ENCODE data around the gene FXYD7. TPM values are rescaled to one million over a fixed set of nuclear protein-coding genes. Genes with fewer than 3 reads are reported as not detected.

The FXYD7 gene
- total and polyA plus RNA-seq, 2 of the 13 experiments (the other 11 are each of a cell fraction or from before 2014, with no cell fraction given), result 0.55 TPM; not detected in 1

DNA sequence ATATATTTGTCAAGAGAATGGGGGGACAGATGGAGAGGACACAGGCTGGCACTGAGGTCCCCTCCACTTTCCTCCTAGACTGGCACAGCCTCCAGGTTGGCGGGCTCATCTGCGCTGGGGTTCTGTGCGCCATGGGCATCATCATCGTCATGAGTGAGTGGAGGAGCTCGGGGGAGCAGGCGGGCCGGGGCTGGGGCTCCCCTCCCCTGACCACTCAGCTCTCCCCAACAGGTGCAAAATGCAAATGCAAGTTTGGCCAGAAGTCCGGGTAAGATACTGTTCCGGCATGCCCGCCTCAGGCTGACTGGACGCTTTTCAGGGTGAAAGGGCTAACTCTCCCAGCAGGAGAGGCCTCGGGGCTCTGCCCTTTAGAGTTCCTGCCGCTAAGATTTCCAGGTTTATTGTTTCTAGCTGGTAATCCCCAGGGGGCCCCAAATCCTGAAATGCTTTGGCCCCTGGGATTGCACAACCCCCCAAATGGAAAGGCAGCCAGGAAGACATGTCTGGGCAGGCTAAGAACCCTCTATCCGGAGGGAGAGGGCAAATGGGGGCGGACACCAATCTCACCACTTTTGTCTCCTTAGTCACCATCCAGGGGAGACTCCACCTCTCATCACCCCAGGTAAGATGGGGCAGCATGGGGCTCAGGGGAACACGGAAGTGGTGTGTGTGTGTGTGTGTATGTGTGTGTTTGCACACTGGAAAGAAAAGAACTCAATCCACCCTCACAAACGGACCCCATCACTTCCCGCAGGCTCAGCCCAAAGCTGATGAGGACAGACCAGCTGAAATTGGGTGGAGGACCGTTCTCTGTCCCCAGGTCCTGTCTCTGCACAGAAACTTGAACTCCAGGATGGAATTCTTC, 20.1 kb upstream of the FXYD7 start:
- H3K4me3 ChIP-seq (replicated peaks in 1 of 3; ENCODE audit: insufficient read depth in 1 of 3, low read depth in 2 of 3, low read length in 3 of 3), result no peak overlapping the region
- in situ Hi-C loops (cut with HindIII; ENCODE audit: extremely low pct_ligation_motif_present, low pct_unique_long_range_greater_than_20kb), result no loop called here
- H3K9me3 ChIP-seq (ENCODE audit: low read length), result no peaks in the 10 kb centered on the region
- no peak for ATAC-seq
- FAIRE-seq, result no peak
- no peaks in the 10 kb centered on the region for H4K20me1 ChIP-seq (ENCODE audit: insufficient read depth, low read length)
- intact Hi-C loops (cut with micrococcal nuclease; ENCODE audit: unreplicated experiment), result no loop called here
- no peak overlapping the region for H3K27ac ChIP-seq (ENCODE audit: extremely low read length, insufficient read depth, low read length)
- no peaks in the 10 kb centered on the region for H3K36me3 ChIP-seq (replicated peaks in 1 of 2; ENCODE audit: control insufficient read depth in 1 of 2, insufficient read depth in 2 of 2, low read length in 2 of 2)
- H3K27me3 ChIP-seq (ENCODE audit: control insufficient read depth in 1 of 2, insufficient read depth in 2 of 2, low read length in 2 of 2), result no peaks in the 10 kb centered on the region
- H3K4me1 ChIP-seq (ENCODE audit: insufficient read depth, low read length), result peaks cover 88% of the 10 kb centered on the region
- no peak for DNase-seq (ENCODE audit: low spot score)
- BruUV-seq (replicated peaks), result no TSS peak
- 87% methylated on average over 14 of the region's 19 CpGs for WGBS (ENCODE audit: low lambda C conversion rate)
- H3K4me2 ChIP-seq (ENCODE audit: low read depth, low read length), result no peak overlapping the region
- H3K9ac ChIP-seq (ENCODE audit: insufficient read depth, low read depth, low read length), result no peak overlapping the region
- H2AFZ ChIP-seq (ENCODE audit: low read length), result no peak overlapping the region
- ChIA-PET CTCF (ENCODE audit: low intra/inter-chr PET ratio, low total read pairs) (no interaction called here), POLR2A (no interaction called here)
- H3K79me2 ChIP-seq (ENCODE audit: insufficient read depth, low read length), result no peaks in the 10 kb centered on the region
- TF ChIP-seq JDP2 (CRISPR knock-in tag; IDR thresholded peaks at IDR 0.05; ENCODE audit: borderline replicate concordance) (no peak), ZNF569 (CRISPR knock-in tag; IDR thresholded peaks at IDR 0.05; ENCODE audit: borderline replicate concordance) (no peak), XBP1 (CRISPR knock-in tag; IDR thresholded peaks at IDR 0.05) (no peak), CEBPB (IDR thresholded peaks at IDR 0.05; ENCODE audit: borderline replicate concordance, low read depth, low read length) (peak; percentile 51; the same call in 1 of the 2 replicates)
- TF ChIP-seq, protein P1, sequence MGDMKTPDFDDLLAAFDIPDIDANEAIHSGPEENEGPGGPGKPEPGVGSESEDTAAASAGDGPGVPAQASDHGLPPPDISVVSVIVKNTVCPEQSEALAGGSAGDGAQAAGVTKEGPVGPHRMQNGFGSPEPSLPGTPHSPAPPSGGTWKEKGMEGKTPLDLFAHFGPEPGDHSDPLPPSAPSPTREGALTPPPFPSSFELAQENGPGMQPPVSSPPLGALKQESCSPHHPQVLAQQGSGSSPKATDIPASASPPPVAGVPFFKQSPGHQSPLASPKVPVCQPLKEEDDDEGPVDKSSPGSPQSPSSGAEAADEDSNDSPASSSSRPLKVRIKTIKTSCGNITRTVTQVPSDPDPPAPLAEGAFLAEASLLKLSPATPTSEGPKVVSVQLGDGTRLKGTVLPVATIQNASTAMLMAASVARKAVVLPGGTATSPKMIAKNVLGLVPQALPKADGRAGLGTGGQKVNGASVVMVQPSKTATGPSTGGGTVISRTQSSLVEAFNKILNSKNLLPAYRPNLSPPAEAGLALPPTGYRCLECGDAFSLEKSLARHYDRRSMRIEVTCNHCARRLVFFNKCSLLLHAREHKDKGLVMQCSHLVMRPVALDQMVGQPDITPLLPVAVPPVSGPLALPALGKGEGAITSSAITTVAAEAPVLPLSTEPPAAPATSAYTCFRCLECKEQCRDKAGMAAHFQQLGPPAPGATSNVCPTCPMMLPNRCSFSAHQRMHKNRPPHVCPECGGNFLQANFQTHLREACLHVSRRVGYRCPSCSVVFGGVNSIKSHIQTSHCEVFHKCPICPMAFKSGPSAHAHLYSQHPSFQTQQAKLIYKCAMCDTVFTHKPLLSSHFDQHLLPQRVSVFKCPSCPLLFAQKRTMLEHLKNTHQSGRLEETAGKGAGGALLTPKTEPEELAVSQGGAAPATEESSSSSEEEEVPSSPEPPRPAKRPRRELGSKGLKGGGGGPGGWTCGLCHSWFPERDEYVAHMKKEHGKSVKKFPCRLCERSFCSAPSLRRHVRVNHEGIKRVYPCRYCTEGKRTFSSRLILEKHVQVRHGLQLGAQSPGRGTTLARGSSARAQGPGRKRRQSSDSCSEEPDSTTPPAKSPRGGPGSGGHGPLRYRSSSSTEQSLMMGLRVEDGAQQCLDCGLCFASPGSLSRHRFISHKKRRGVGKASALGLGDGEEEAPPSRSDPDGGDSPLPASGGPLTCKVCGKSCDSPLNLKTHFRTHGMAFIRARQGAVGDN (CRISPR knock-in tag; IDR thresholded peaks at IDR 0.05), result peak; percentile 42; the same call in 1 of the 2 replicates

All from HepG2 (cell line).